ENCODE measurements around the gene DCTN3. TPM values are rescaled to one million over a fixed set of nuclear protein-coding genes. Genes with fewer than 3 reads are reported as not detected.

Gene DCTN3
- total RNA-seq, 6 experiments from 2014 or later: 150 to 176 (median 161) TPM

DNA sequence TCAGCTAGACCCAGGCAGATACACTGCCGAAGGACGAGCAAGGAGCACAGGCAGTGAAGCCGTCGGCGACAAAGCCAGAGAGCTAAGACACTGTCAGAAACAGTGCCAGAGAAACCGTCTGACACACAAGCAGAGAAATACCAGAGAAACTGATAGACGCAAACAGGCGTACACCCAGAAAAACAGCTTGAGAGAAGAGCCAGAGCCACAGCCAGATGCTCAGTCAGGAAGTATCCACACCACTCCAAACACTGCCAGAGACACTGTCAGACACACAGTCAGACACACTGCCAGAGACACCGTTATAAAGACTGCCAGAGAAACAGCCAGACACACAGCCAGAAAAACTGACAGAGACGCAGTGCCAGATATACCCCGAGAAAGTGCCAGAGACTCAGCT lies 49.9 kb downstream of the DCTN3 start:
- H3K9me3 Mint-ChIP-seq: no peaks in the 10 kb centered on the region
- no peaks in the 10 kb centered on the region for H3K4me1 Mint-ChIP-seq (ENCODE audit: low read depth)
- no peak for DNase-seq
- TF ChIP-seq, protein P1, sequence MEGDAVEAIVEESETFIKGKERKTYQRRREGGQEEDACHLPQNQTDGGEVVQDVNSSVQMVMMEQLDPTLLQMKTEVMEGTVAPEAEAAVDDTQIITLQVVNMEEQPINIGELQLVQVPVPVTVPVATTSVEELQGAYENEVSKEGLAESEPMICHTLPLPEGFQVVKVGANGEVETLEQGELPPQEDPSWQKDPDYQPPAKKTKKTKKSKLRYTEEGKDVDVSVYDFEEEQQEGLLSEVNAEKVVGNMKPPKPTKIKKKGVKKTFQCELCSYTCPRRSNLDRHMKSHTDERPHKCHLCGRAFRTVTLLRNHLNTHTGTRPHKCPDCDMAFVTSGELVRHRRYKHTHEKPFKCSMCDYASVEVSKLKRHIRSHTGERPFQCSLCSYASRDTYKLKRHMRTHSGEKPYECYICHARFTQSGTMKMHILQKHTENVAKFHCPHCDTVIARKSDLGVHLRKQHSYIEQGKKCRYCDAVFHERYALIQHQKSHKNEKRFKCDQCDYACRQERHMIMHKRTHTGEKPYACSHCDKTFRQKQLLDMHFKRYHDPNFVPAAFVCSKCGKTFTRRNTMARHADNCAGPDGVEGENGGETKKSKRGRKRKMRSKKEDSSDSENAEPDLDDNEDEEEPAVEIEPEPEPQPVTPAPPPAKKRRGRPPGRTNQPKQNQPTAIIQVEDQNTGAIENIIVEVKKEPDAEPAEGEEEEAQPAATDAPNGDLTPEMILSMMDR (IDR thresholded peaks at IDR 0.05): no peak
- peaks cover 43% of the 10 kb centered on the region for H3K27me3 Mint-ChIP-seq (ENCODE audit: insufficient read depth)
- no peak overlapping the region for H3K27ac Mint-ChIP-seq
- H3K4me3 Mint-ChIP-seq: no peak overlapping the region
- H3K36me3 Mint-ChIP-seq (ENCODE audit: low read depth): no peaks in the 10 kb centered on the region

DNA sequence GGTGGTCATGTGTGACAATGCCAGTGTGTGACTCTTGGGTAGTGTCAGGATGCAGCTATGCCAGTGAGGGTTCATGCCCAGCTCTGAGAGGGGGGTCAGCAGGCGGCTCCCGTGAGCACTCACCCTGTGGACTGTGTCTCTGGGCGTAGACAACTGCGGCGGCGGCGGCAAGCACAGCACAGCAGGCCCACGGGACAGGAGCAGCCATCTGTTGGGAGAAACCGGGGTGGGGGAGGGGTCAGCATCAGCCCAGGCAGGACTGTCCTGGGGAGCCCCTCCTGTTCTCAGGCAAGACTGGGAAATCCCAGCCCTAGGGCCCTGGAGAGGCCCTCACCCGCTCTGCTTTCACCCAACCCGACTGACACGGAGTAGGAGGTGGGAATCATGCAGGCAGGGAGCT lies 51.5 kb downstream of the DCTN3 start:
- TF ChIP-seq, protein P1 (IDR thresholded peaks at IDR 0.05): no peak
- peaks cover 42% of the 10 kb centered on the region for H3K27me3 Mint-ChIP-seq (ENCODE audit: insufficient read depth)
- H3K4me1 Mint-ChIP-seq (ENCODE audit: low read depth): no peaks in the 10 kb centered on the region
- no peak for DNase-seq
- no peak overlapping the region for H3K27ac Mint-ChIP-seq
- no peaks in the 10 kb centered on the region for H3K9me3 Mint-ChIP-seq
- no peak overlapping the region for H3K4me3 Mint-ChIP-seq
- H3K36me3 Mint-ChIP-seq (ENCODE audit: low read depth): no peaks in the 10 kb centered on the region

DNA sequence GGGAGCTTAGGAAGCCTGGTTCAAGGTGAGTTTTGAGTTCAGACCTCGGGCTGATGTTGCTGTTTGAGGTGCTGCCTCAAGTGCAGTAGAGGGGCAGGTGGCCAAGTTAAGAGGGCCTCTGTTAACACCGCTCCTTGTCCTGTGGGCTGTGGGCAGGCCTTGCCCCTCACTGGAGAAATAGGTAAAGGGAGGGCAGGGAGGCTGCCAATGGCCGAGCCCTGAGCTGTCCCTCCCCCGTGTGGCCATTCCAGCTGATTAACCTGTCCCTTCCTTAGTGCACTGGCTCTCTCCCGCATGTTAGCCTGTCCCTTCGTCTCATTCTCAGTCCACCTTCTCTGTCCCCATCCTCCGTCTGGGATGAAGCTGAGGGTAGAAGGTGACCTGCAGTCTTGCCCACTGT lies 52.2 kb downstream of the DCTN3 start:
- Mint-ChIP-seq H3K27ac (no peak overlapping the region), H3K27me3 (ENCODE audit: insufficient read depth) (peaks cover 43% of the 10 kb centered on the region), H3K9me3 (no peaks in the 10 kb centered on the region), H3K4me1 (ENCODE audit: low read depth) (no peaks in the 10 kb centered on the region), H3K36me3 (ENCODE audit: low read depth) (no peaks in the 10 kb centered on the region), H3K4me3 (no peak overlapping the region)
- TF ChIP-seq, protein P1 (IDR thresholded peaks at IDR 0.05): no peak
- DNase-seq: no peak

DNA sequence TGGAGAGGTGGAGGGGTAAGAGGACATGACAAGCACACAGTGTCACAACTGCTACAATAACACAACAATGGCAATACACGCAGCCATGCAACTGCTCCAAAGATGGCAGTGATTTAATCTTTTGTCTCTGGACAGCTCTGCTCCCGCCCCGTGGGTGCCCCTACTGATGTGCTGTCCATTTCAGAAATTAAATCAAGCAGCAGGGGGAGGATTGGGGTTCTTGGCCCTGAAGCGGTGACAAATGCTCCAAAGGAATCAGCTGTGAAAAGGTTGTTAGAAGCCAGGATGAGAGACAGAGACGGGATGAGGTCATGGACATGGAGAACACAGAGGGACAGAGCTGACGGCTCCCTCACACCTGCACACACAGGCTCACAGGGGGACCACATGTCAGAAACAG lies 53.3 kb downstream of the DCTN3 start:
- H3K27me3 Mint-ChIP-seq (ENCODE audit: insufficient read depth): peaks cover 51% of the 10 kb centered on the region
- TF ChIP-seq, protein P1 (IDR thresholded peaks at IDR 0.05): no peak

DNA sequence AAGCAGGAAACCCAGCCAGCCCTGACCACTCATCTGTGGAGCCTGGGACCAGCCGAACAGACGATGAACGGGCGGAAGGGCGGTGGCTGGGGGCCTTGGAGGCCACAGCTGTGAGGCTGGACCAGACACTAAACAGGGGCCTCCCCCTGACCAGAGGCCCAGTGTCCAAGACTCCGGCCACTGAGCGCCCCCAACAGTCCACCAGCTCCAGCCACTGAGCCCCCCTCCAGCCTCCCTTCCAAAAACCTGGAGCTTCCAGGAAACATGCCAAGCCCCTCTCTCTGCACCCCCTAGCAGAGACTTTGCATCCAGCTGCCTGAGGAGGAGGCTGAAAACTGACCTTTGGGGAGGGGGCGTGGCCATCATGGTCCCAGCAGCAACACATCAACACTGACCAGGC lies 54.0 kb downstream of the DCTN3 start:
- peaks cover 51% of the 10 kb centered on the region for H3K27me3 Mint-ChIP-seq (ENCODE audit: insufficient read depth)
- peaks cover 4% of the 10 kb centered on the region; the same call in 1 of the 2 replicates for H3K36me3 Mint-ChIP-seq (ENCODE audit: low read depth)
- 0 out of 2 replicates have a peak, but pooled peaks cover 3% of the 10 kb centered on the region for H3K9me3 Mint-ChIP-seq
- DNase-seq: no peak
- H3K27ac Mint-ChIP-seq: no peak overlapping the region
- H3K4me1 Mint-ChIP-seq (ENCODE audit: low read depth): no peaks in the 10 kb centered on the region
- TF ChIP-seq, protein P1 (IDR thresholded peaks at IDR 0.05): no peak
- no peak overlapping the region for H3K4me3 Mint-ChIP-seq

More for the DNA sequence above, 53.3 kb downstream of the DCTN3 start:
- DNase-seq: no peak
- H3K36me3 Mint-ChIP-seq (ENCODE audit: low read depth): peaks cover 4% of the 10 kb centered on the region; the same call in 1 of the 2 replicates
- H3K4me3 Mint-ChIP-seq: no peak overlapping the region
- H3K27ac Mint-ChIP-seq: no peak overlapping the region
- no peaks in the 10 kb centered on the region for H3K4me1 Mint-ChIP-seq (ENCODE audit: low read depth)
- 0 out of 2 replicates have a peak, but pooled peaks cover 3% of the 10 kb centered on the region for H3K9me3 Mint-ChIP-seq

DNA sequence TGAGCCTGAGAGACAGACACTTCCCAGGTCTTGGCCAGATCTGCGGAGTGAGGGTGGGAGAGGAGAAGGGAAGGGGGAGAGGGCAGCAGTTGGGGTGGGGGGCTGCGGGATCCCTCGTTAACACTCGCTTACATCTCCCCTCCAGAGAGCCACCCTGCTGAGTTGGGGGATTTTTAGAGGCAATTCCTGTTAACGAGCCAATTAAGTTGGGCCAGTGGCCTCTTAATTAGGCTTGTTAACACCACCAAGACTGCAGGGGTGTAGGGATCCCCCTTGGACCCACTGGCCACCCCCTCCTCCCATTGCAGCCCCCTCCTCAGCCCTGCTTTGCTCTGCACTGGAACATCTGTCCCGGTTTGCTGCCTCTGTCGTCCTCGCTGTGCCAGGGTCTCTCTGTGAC lies 54.4 kb downstream of the DCTN3 start:
- TF ChIP-seq, protein P1 (IDR thresholded peaks at IDR 0.05): no peak
- H3K4me3 Mint-ChIP-seq: no peak overlapping the region
- peaks cover 50% of the 10 kb centered on the region for H3K27me3 Mint-ChIP-seq (ENCODE audit: insufficient read depth)
- peaks cover 4% of the 10 kb centered on the region; the same call in 1 of the 2 replicates for H3K36me3 Mint-ChIP-seq (ENCODE audit: low read depth)
- 0 out of 2 replicates have a peak, but pooled peaks cover 3% of the 10 kb centered on the region for H3K9me3 Mint-ChIP-seq
- H3K27ac Mint-ChIP-seq: no peak overlapping the region
- DNase-seq: no peak
- no peaks in the 10 kb centered on the region for H3K4me1 Mint-ChIP-seq (ENCODE audit: low read depth)
